ENCODE results near the gene ZNF43. TPM values are rescaled to one million over a fixed set of nuclear protein-coding genes. Genes with fewer than 3 reads are reported as not detected.

ZNF43 gene
- total and polyA plus RNA-seq, 2 of the 13 experiments (the other 11 are each of a cell fraction or from before 2014, with no cell fraction given): 2.9 to 8.5 TPM

- TF ChIP-seq GABPA (IDR thresholded peaks at IDR 0.05; ENCODE audit: low read depth, low read length) (peak; percentile 48), GABPA (CRISPR knock-in tag; IDR thresholded peaks at IDR 0.05; ENCODE audit: low read depth) (peak; percentile 69), ASH2L (IDR thresholded peaks at IDR 0.05; ENCODE audit: insufficient read length, low read depth, low read length) (peak; percentile 42), FUBP1 (CRISPR knock-in tag; IDR thresholded peaks at IDR 0.05; ENCODE audit: borderline replicate concordance) (no peak), ZFP91 (CRISPR knock-in tag; IDR thresholded peaks at IDR 0.05; ENCODE audit: borderline replicate concordance) (peak; percentile 21; the same call in 1 of the 2 replicates), MLLT10 (CRISPR knock-in tag; IDR thresholded peaks at IDR 0.05) (no peak), AKAP8 (CRISPR knock-in tag; IDR thresholded peaks at IDR 0.05) (no peak), PHF20 (CRISPR knock-in tag; IDR thresholded peaks at IDR 0.05) (peak; percentile 45; the same call in 1 of the 2 replicates), PHF21A (CRISPR knock-in tag; IDR thresholded peaks at IDR 0.05) (0 out of 2 replicates have a peak, but pooled peaks have one; percentile 37), HOXA3 (CRISPR knock-in tag; IDR thresholded peaks at IDR 0.05) (peak; percentile 39), KAT8 (CRISPR knock-in tag; IDR thresholded peaks at IDR 0.05) (peak; percentile 42), ARNT (IDR thresholded peaks at IDR 0.05) (no peak), ZFX (CRISPR knock-in tag; IDR thresholded peaks at IDR 0.05; ENCODE audit: low read depth) (peak; percentile 86), ZC3H13 (CRISPR knock-in tag; IDR thresholded peaks at IDR 0.05) (0 out of 2 replicates have a peak, but pooled peaks have one; percentile 23), ZNF792 (CRISPR knock-in tag; IDR thresholded peaks at IDR 0.05) (no peak), RFXAP (CRISPR knock-in tag; IDR thresholded peaks at IDR 0.05; ENCODE audit: borderline replicate concordance) (no peak), SETDB1 (CRISPR knock-in tag; IDR thresholded peaks at IDR 0.05; ENCODE audit: borderline replicate concordance) (no peak), AGO1 (IDR thresholded peaks at IDR 0.05; ENCODE audit: low read depth, low read length, poor library complexity, severe bottlenecking) (peak; percentile 70), TFDP1 (CRISPR knock-in tag; IDR thresholded peaks at IDR 0.05; ENCODE audit: borderline replicate concordance) (peak; percentile 68; the same call in 1 of the 2 replicates), THAP9 (CRISPR knock-in tag; IDR thresholded peaks at IDR 0.05; ENCODE audit: borderline replicate concordance) (peak; percentile 60; the same call in 1 of the 2 replicates), POLR2G (IDR thresholded peaks at IDR 0.05; ENCODE audit: low read depth, low read length) (peak; percentile 82)
Observed at GRCh38 chr19:21835810-21836444, at the start of gene ZNF43 (continued).
